CD4-positive, alpha-beta T cell treated with Interferon alpha-2 for 1 hour (primary cell): ENCODE data around the gene TECTA.
A peak's percentile ranks its signal among the peaks of the same experiment; 100 is the strongest.

ENCODE experiments used
- DNase-seq, 2 donors: peaks; one replicate each; pipeline ENCODE4 v3.0.0-alpha.2; 2020 to 2022

The TECTA gene, protein sequence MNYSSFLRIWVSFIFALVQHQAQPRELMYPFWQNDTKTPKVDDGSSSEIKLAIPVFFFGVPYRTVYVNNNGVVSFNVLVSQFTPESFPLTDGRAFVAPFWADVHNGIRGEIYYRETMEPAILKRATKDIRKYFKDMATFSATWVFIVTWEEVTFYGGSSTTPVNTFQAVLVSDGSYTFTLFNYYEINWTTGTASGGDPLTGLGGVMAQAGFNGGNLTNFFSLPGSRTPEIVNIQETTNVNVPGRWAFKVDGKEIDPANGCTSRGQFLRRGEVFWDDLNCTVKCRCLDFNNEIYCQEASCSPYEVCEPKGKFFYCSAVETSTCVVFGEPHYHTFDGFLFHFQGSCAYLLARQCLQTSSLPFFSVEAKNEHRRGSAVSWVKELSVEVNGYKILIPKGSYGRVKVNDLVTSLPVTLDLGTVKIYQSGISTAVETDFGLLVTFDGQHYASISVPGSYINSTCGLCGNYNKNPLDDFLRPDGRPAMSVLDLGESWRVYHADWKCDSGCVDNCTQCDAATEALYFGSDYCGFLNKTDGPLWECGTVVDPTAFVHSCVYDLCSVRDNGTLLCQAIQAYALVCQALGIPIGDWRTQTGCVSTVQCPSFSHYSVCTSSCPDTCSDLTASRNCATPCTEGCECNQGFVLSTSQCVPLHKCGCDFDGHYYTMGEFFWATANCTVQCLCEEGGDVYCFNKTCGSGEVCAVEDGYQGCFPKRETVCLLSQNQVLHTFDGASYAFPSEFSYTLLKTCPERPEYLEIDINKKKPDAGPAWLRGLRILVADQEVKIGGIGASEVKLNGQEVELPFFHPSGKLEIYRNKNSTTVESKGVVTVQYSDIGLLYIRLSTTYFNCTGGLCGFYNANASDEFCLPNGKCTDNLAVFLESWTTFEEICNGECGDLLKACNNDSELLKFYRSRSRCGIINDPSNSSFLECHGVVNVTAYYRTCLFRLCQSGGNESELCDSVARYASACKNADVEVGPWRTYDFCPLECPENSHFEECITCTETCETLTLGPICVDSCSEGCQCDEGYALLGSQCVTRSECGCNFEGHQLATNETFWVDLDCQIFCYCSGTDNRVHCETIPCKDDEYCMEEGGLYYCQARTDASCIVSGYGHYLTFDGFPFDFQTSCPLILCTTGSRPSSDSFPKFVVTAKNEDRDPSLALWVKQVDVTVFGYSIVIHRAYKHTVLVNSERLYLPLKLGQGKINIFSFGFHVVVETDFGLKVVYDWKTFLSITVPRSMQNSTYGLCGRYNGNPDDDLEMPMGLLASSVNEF (N-terminal part only)

GRCh38 chr11:121100943-121101342 is at the start of gene TECTA:
Gene TECTA (plus strand): TSS chr11:121101243. CDS start chr11:121102666, 1,423 bp downstream.
- no peak for DNase-seq

DNA sequence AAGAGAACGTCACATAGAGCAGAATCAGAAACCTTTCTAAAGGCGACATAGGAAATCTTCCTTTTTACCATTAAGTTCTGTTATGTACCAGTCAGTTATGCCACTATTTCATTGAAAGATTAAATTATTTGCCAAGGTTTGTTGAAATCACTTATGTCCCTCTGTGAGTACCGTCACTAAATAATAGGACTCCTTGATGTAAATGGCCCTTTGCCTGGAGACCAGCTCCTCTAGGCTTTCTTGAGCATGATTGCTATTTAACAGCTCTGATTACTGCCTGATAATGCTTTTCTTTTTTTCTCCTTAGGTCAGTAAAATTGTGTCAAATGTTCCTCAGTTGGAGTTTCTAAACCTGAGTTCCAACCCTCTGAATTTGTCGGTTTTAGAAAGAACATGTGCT is 47.8 kb upstream of the TECTA start:
- no peak for DNase-seq

DNA sequence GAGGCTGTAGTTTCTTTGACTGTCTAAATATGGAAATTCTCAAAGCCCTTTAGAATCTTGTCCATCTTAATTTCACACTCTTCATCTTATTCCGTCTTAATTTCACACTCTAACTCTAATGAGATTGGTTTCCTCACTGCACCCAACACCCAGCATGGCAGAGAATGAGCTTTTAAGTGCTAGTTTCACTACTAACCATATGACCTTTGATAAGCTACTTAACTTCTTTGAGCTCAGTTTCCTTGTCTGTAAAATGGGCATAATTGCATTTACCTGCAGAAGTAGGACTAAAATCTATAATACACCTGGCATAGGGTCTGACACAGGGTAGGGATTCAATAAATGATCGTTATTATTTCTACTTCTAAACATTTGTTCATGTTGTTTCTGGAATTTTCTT is 46.8 kb upstream of the TECTA start:
- DNase-seq: no peak

- no peak for DNase-seq
Measured at GRCh38 chr11:121055076-121055475, 46.0 kb upstream of the TECTA start.

DNA sequence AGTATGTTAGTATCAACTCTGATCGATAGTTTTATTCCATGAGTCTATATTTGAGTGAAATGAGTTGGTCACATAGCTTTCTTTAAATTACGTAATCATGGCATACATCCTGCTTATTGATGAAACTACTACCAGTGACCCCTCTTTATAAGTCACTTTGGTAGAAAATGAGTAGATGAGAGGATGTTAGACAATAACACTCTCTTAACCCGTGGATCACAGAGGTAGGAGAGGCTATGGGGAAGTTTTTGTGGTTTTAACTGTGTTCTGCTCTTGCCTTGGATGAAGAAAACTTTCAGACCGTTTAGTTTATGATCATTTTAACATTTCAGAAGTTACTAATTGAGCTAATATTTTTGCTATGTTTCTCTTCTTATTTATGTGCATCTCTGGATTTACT is 43.1 kb upstream of the TECTA start:
- no peak for DNase-seq

DNA sequence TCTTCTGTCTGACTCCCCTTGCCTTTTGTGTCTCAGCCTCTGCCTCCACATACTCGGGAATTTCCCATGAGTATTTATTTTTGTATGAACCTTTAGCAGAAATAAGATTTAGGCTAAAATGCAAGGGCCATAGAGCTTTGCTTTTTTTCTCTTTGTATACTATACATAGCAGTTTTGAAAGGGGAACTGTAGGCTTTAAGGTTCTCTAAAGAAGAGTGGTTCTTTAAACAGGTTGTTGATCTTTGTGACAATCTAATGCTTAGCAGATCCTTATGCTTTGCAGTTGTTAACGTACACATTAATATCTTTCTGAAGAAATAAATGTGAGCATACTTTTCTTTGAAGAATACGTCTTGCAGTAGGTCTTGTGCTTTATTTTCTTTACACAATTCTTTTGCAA is 42.1 kb upstream of the TECTA start:
- no peak for DNase-seq

DNA sequence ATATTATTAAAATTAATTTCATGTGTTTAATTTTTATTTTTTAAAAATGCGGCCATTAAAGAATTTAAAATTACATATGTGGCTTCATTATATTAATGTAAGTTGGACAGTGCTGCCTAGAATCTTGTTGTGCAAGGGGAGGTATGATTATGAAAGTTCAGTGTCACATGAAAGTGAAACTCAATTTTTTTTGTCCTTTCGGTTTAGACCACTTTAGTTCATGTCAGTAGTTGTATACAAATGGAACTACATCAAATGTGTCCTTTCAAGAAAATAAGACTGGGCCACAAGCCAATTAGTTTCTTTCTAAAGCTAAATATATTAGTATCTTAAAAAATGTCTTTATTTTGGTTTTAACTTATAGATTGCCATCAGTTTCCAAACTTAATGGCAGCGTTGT is 41.4 kb upstream of the TECTA start:
- peak in 1 of 2 donors; percentile 25 for DNase-seq

GRCh38 chr11:121063728-121064127 is 37.3 kb upstream of the TECTA start:
- no peak for DNase-seq

DNA sequence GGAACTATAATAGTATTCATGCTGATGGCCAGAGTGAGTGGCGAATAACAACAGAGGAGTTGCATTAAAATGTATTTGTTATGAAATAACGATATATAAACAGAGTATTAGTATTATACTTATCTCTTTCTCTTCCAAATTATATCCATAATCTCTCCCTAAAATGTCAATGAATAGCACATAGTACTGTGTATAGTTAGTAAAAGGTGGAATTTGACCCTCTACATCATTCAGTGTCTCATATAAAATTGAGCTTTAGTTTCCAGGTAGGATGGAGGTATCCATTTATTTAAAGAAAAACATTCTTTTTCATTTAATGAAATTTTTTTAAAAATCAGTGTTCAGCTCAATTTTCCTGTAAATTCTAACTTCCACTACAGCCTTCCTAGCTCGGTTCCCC is 34.4 kb upstream of the TECTA start:
- DNase-seq: no peak

GRCh38 chr11:121067026-121067425 is 34.0 kb upstream of the TECTA start:
- DNase-seq: no peak

- no peak for DNase-seq
Measured at GRCh38 chr11:121067453-121067852, 33.6 kb upstream of the TECTA start.

DNA sequence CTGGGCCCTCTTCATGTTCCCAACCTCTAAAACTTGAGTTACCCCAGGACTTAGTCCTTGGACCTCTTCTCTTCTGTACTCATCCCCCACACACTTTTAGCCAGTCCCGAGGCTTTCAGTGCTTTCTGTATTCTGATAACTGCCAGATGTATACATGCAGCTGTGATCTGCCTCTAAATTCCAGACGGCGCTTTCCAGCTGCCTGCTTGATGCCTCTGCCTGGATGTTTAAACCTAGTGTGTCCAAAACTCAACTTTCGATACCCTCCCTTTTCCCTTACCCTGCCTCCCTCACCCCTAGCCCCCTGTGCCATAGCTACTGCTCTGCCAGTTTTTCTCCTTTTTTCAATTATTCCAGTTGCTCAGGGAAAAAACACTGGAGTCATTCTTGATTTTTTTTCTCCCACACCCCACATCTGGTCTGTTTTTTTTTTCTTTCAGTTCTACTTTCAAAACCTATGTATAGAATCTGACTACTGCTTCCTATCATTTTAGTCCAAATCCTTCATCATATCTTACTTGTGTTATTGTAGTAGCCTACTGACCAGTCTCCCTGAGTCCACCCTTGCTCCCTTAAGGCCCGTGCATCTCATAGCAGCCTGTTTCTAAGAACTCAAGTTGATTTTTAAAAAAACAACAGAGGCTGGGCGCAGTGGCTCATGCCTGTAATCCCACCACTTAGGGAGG is 32.9 kb upstream of the TECTA start:
- no peak for DNase-seq

DNA sequence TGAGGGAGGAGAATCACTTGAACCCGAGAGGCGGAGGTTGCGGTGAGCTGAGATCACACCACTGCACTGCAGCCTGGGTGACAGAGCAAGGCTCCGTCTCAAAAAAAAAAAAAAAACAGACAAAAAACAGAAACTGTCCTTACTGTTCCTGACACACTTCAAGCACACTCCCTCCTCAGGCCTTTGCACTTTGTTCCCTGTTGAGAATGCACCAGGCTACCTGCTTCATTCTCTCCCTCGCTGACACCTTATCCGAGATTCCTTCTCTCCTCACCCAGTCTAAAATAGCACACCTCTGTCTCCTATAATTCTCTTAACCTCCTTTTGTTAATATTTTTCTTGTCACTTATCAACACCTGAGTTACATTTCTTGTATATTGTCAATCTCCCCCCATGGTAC is 32.3 kb upstream of the TECTA start:
- DNase-seq: no peak

GRCh38 chr11:121070951-121071845 is 29.8 kb upstream of the TECTA start:
- DNase-seq: no peak

DNA sequence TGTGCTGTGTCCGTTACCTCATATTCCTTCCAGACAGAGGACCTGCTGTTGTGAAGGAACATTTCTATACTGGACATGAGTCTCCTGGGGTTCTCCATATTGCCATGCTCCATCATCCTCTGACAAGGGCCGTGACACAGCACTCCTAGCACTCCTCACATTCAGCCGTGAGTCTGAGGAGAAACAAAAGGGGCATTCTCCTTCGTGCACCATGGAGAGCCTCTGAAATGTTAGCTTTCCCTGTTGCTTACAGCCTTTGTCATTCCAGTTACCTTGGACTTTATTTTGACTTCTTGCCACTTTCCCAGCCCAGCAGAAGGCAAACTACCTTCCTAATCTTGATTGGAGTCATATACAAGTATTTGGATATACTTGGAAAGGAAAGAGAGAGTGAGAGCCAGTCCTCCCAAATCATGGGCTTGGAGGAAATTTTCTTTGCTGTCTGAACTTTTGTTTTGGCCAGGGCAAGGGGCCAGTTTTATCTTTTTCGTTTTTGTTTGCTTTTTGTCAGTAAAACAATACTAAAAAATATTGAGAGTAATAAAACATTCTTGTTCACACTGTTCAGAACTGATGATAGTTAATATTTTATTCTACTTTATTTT is 29.1 kb upstream of the TECTA start:
- no peak for DNase-seq

- no peak for DNase-seq
Measured at GRCh38 chr11:121081321-121081720, 19.7 kb upstream of the TECTA start.

- DNase-seq: no peak
Measured at GRCh38 chr11:121082219-121082618, 18.8 kb upstream of the TECTA start.

GRCh38 chr11:121082670-121083069 is 18.4 kb upstream of the TECTA start:
- no peak for DNase-seq

GRCh38 chr11:121086866-121087265 is 14.2 kb upstream of the TECTA start:
- no peak for DNase-seq

GRCh38 chr11:121089566-121089965 is 11.5 kb upstream of the TECTA start:
- no peak for DNase-seq

DNA sequence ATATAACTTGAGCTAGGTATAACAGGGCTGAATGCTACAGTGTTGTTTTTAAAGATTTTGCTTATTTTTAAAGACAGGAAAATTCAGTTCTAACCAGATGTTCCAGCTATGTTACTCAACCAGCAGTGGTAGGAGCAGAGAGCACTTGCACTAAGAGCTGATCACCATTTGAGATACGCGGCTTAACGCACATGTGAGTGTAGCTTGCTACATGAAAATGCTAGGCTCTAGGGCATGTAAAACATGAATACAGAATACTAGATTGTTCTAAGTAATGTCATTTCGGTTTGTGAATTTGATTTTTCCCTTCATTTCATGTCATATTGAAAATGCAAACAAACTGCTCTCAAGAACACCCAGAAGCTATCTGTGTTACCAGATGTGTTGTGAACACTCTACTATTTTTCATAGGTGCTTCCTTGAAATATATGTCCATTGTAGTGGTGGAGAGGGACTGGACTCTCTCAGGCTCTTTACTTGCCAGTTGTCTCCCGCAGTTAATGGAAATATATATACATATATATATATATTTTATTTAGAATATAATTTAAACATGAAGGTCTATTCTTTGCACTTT is 10.8 kb upstream of the TECTA start:
- no peak for DNase-seq
